Memory B cell (primary cell): Measurements from ENCODE around the gene GUCY2D.

Experiments
- ATAC-seq: fragments of 150-1000 bp; cut with Tn5 transposase; 2 replicates; pipeline ENCODE4 v1.10.0; 2021; ENCODE audit warnings: low read depth, mild to moderate bottlenecking, moderate library complexity
- DNase-seq, 2 donors: peaks; one replicate each; pipeline ENCODE4 v3.0.0; 2022; ENCODE audit warnings: low spot score in 2 of 2
- H3K27ac Mint-ChIP-seq: one replicate; pipeline ENCODE4 v1.8.0; 2022; ENCODE audit warnings: mild to moderate bottlenecking, moderate library complexity, mixed read lengths
- H3K27me3 Mint-ChIP-seq: one replicate; pipeline ENCODE4 v1.8.0; 2022; ENCODE audit warnings: mixed read lengths
- H3K36me3 Mint-ChIP-seq: one replicate; pipeline ENCODE4 v1.8.0; 2022; ENCODE audit warnings: mild to moderate bottlenecking, mixed read lengths
- H3K4me1 Mint-ChIP-seq: one replicate; pipeline ENCODE4 v1.8.0; 2022; ENCODE audit warnings: mixed read lengths
- H3K4me3 Mint-ChIP-seq: one replicate; pipeline ENCODE4 v1.8.0; 2022; ENCODE audit warnings: mild to moderate bottlenecking, moderate library complexity, mixed read lengths
- H3K9me3 Mint-ChIP-seq: one replicate; pipeline ENCODE4 v1.8.0; 2022; ENCODE audit warnings: mixed read lengths

GUCY2D gene

GRCh38 chr17:8038954-8039610 lies 36.7 kb downstream of the GUCY2D start, which contains the start of gene ALOX15B:
ALOX15B (plus strand) TSS chr17:8039059; CDS start chr17:8039156, 97 bp downstream.
- H3K9me3 Mint-ChIP-seq = peaks cover 2% of the 10 kb centered on the region
- peak; percentile 32 for ATAC-seq
- DNase-seq = no peak
- no peaks in the 10 kb centered on the region for H3K36me3 Mint-ChIP-seq
- H3K27me3 Mint-ChIP-seq = peaks cover 24% of the 10 kb centered on the region
- H3K4me1 Mint-ChIP-seq = peaks cover 8% of the 10 kb centered on the region
- H3K27ac Mint-ChIP-seq = no peak within 1 kb of the TSS
- H3K4me3 Mint-ChIP-seq = no peak within 1 kb of the TSS

DNA sequence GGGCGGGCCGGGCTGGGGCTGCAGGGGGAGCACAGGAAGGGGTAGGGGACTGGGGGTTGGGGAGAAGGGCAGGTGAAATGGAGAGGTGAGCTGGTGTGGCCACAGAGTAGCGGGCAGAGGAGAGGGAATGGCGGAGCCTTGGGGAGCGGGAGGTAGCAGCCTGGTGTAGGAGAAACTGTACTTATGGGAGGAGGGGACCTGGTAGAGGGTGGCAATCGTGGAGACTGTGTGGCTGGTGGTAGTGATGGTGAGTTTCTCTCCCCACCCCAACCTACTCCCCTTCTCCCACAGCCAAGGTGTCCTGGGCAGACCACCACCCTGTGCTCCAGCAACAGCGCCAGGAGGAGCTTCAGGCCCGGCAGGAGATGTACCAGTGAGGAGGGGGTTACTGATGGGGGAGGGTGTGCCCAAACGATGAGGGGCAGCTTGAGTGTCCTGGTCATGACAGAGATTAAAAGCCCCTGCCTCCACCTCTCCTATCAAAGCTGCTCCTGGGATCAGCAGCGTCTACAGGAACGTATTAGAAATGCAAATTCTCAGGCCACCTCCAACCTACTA lies 37.3 kb downstream of the GUCY2D start:
- Mint-ChIP-seq H3K27ac (no peak overlapping the region), H3K4me3 (no peak overlapping the region), H3K9me3 (peaks cover 2% of the 10 kb centered on the region), H3K36me3 (no peaks in the 10 kb centered on the region), H3K4me1 (peaks cover 8% of the 10 kb centered on the region), H3K27me3 (peaks cover 25% of the 10 kb centered on the region)
- DNase-seq (no peak), ATAC-seq (no peak)

DNA sequence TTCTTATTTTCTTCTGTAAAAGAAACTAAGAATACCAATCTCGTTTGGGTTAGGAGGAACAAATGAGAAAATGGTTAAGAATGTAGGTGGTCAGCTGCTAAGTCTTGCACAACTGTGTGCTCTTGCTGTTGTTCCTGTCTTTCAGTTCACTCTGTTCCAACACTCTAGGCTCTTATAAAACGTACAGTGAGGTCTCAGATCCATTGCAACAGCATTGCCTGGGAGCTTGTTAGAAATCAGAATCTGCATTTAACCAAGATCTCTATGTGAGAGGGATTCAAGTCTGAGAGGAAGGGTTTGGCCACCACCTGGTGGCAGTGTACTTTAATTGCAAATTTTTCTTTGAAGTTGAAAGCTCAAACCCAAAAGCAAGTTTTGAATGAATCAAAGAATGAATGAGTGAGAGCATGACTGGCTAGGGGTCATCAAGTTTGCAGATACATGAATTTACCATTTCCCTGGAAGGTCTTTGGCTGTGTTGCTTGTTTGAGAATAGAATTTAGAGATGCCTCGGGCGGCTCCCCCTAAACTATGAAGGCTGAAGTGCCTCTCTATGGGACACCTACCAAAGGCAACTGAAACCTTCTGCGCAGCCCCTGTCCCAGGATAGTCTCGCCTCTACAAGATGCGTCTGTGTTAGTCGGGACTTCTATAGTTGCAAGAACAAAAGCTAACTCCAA lies 39.0 kb downstream of the GUCY2D start:
- H3K27me3 Mint-ChIP-seq = peaks cover 25% of the 10 kb centered on the region
- H3K9me3 Mint-ChIP-seq = peaks cover 2% of the 10 kb centered on the region
- no peaks in the 10 kb centered on the region for H3K36me3 Mint-ChIP-seq
- no peak overlapping the region for H3K27ac Mint-ChIP-seq
- H3K4me3 Mint-ChIP-seq = no peak overlapping the region
- ATAC-seq (peak; percentile 26), DNase-seq (no peak)
- H3K4me1 Mint-ChIP-seq = peaks cover 8% of the 10 kb centered on the region

DNA sequence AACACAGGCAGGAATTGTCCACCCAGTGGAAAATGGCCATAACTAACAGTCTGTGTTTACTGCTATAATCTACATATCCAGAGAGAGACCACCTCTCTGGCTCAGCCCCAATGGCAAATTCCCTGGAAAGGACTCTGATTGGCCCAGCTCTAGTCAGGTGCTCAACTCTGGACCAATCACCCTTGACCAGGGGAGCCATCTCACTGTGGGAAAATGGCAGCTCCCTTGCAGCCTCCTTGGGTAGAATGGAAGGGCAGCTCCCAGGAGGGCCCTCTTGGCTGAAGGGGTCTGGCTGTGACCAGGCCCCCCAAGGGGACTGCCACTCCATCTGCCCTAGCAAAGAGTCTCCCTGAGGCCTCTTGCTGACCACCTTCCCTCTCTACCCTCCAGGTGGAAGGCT lies 39.6 kb downstream of the GUCY2D start:
- no peak for ATAC-seq
- Mint-ChIP-seq H3K27me3 (peaks cover 25% of the 10 kb centered on the region), H3K9me3 (peaks cover 2% of the 10 kb centered on the region), H3K4me1 (peaks cover 8% of the 10 kb centered on the region), H3K4me3 (no peak overlapping the region), H3K36me3 (no peaks in the 10 kb centered on the region), H3K27ac (no peak overlapping the region)
- DNase-seq = no peak

DNA sequence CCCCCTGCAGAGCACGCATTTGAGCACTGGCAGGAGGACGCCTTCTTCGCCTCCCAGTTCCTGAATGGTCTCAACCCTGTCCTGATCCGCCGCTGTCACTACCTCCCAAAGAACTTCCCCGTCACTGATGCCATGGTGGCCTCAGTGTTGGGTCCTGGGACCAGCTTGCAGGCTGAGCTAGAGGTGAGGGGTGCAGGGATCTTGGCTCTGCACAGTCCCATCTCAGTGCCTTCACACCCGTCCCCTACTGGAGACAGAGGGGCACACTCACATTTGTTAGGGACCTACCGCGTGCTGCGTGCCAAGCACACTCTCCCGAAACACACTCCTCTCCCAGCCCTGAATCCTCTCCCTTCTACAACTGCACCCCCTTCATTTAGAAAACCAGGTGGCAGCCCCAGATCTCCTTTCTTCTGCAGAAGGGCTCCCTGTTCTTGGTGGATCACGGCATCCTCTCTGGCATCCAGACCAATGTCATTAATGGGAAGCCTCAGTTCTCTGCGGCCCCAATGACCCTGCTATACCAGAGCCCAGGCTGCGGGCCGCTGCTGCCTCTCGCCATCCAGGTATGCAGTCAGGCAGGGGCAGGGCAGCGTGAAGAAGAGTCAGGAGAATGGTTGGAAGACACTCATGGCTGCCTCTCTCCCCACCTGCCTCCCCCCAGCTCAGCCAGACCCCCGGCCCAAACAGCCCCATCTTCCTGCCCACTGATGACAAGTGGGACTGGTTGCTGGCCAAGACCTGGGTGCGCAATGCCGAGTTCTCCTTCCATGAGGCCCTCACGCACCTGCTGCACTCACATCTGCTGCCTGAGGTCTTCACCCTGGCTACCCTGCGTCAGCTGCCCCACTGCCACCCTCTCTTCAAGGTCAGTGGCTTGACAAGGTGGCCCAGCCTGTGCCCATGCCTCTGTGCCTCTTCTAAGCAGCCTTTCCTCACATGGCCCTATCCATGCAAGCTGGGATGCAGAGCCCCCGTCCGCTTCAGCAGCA lies 42.7 kb downstream of the GUCY2D start:
- DNase-seq = no peak
- peaks cover 13% of the 10 kb centered on the region for H3K27me3 Mint-ChIP-seq
- no peak overlapping the region for H3K27ac Mint-ChIP-seq
- H3K36me3 Mint-ChIP-seq = no peaks in the 10 kb centered on the region
- H3K9me3 Mint-ChIP-seq = no peaks in the 10 kb centered on the region
- no peaks in the 10 kb centered on the region for H3K4me1 Mint-ChIP-seq
- no peak overlapping the region for H3K4me3 Mint-ChIP-seq
- no peak for ATAC-seq

DNA sequence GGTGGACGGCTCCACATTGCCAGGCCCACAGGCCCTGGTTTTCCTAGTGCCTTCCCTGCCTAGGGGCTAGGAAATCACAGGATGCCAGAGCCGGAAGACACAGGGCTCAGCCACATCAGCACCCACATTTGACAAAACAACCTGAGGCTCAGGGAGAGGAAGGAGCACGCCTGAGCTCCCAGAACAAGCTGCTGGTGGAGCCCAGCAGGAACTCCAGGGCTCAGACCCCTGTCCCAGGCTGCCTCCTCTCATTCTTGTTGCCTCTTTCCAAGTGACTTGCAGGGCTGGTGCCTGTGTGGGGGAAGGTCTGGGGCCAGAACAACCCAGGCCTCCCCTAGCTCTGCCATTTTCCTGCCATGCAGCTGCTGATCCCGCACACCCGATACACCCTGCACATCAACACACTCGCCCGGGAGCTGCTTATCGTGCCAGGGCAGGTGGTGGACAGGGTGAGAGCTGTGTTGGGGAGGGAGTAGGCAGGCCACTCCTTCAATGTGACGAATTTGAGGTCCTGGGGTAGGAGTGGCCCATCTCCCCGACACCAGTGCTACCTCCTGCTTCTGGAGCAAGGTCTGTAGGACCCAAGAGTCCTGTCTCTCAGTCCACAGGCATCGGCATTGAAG lies 44.0 kb downstream of the GUCY2D start:
- H3K27me3 Mint-ChIP-seq = peaks cover 9% of the 10 kb centered on the region
- H3K9me3 Mint-ChIP-seq = no peaks in the 10 kb centered on the region
- no peaks in the 10 kb centered on the region for H3K36me3 Mint-ChIP-seq
- no peaks in the 10 kb centered on the region for H3K4me1 Mint-ChIP-seq
- no peak overlapping the region for H3K27ac Mint-ChIP-seq
- no peak overlapping the region for H3K4me3 Mint-ChIP-seq
- ATAC-seq = no peak
- DNase-seq = no peak

- peaks cover 9% of the 10 kb centered on the region for H3K27me3 Mint-ChIP-seq
- no peak for ATAC-seq
Observed at GRCh38 chr17:8046929-8047768, 44.7 kb downstream of the GUCY2D start.

GRCh38 chr17:8047769-8048110 lies 45.3 kb downstream of the GUCY2D start:
- H3K9me3 Mint-ChIP-seq = no peaks in the 10 kb centered on the region

More at GRCh38 chr17:8046929-8047768, 44.7 kb downstream of the GUCY2D start:
- no peak for DNase-seq
- Mint-ChIP-seq H3K36me3 (no peaks in the 10 kb centered on the region), H3K9me3 (no peaks in the 10 kb centered on the region), H3K4me1 (no peaks in the 10 kb centered on the region), H3K4me3 (no peak overlapping the region), H3K27ac (no peak overlapping the region)

DNA sequence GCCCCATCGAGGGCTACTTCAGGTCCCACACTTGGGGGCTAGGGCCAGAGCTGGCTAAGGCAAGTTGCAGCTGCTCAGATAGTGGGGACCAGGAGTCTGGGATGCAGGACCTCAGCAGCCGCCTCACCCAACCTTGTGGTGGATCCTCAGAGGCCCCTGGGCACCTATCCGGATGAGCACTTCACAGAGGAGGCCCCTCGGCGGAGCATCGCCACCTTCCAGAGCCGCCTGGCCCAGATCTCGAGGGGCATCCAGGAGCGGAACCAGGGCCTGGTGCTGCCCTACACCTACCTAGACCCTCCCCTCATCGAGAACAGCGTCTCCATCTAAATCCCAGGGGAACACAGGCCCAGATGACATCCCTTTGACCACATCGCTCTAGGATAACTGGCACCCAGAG lies 45.8 kb downstream of the GUCY2D start:
- Mint-ChIP-seq H3K9me3 (no peaks in the 10 kb centered on the region), H3K4me1 (no peaks in the 10 kb centered on the region), H3K27ac (no peak overlapping the region), H3K36me3 (no peaks in the 10 kb centered on the region), H3K27me3 (peaks cover 8% of the 10 kb centered on the region), H3K4me3 (no peak overlapping the region)
- DNase-seq (no peak), ATAC-seq (no peak)

More at GRCh38 chr17:8047769-8048110, 45.3 kb downstream of the GUCY2D start:
- DNase-seq (no peak), ATAC-seq (no peak)
- H3K27me3 Mint-ChIP-seq = peaks cover 9% of the 10 kb centered on the region
- no peak overlapping the region for H3K27ac Mint-ChIP-seq
- no peaks in the 10 kb centered on the region for H3K4me1 Mint-ChIP-seq
- H3K36me3 Mint-ChIP-seq = no peaks in the 10 kb centered on the region
- no peak overlapping the region for H3K4me3 Mint-ChIP-seq

- Mint-ChIP-seq H3K4me1 (no peaks in the 10 kb centered on the region), H3K27me3 (peaks cover 5% of the 10 kb centered on the region), H3K36me3 (no peaks in the 10 kb centered on the region), H3K4me3 (no peak overlapping the region), H3K9me3 (no peaks in the 10 kb centered on the region), H3K27ac (no peak overlapping the region)
- DNase-seq (no peak), ATAC-seq (no peak)
Observed at GRCh38 chr17:8048736-8049135, 46.3 kb downstream of the GUCY2D start.

DNA sequence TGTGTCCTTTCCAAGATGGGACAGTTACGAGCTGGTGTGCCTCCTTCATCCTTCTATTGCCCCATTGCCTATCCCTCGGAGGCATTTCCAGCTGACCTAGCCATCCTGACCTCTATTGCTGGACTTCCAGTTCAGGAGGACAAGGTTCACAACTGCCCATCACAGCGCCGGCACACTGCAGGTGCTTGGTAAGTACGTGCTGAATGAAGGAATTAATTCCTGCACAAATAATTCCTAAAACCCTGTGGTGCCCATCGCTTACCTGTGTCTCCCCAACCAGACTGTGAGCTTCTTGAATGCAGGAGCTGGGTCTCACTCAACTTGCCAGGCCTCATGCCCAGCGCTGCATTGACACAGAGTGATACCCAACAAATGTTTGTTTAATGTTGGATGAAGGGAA lies 49.4 kb downstream of the GUCY2D start:
- Mint-ChIP-seq H3K4me1 (peaks cover 10% of the 10 kb centered on the region), H3K27ac (no peak overlapping the region), H3K36me3 (no peaks in the 10 kb centered on the region), H3K27me3 (peaks cover 1% of the 10 kb centered on the region), H3K9me3 (no peaks in the 10 kb centered on the region), H3K4me3 (no peak overlapping the region)
- ATAC-seq (no peak), DNase-seq (no peak)

GRCh38 chr17:8052256-8053252 lies 50.1 kb downstream of the GUCY2D start:
- Mint-ChIP-seq H3K27me3 (peaks cover 1% of the 10 kb centered on the region), H3K4me3 (no peak overlapping the region), H3K36me3 (no peaks in the 10 kb centered on the region), H3K9me3 (no peaks in the 10 kb centered on the region), H3K27ac (no peak overlapping the region), H3K4me1 (peaks cover 13% of the 10 kb centered on the region)
- no peak for DNase-seq
- ATAC-seq = no peak
